GM12872 (cell line): ENCODE data around the gene PTPN6.

Experiments
- TF ChIP-seq, protein P1 (sequence below): IDR thresholded peaks from 3 replicates; pipeline ENCODE4 v1.5.1; 2011; ENCODE audit warnings: low read depth, mild to moderate bottlenecking, low read length, moderate library complexity; ENCODE audit not compliant: insufficient read depth

PTPN6 gene

GRCh38 chr12:6912164-6912935 lies 38.8 kb upstream of the PTPN6 start:
- TF ChIP-seq, protein P1, sequence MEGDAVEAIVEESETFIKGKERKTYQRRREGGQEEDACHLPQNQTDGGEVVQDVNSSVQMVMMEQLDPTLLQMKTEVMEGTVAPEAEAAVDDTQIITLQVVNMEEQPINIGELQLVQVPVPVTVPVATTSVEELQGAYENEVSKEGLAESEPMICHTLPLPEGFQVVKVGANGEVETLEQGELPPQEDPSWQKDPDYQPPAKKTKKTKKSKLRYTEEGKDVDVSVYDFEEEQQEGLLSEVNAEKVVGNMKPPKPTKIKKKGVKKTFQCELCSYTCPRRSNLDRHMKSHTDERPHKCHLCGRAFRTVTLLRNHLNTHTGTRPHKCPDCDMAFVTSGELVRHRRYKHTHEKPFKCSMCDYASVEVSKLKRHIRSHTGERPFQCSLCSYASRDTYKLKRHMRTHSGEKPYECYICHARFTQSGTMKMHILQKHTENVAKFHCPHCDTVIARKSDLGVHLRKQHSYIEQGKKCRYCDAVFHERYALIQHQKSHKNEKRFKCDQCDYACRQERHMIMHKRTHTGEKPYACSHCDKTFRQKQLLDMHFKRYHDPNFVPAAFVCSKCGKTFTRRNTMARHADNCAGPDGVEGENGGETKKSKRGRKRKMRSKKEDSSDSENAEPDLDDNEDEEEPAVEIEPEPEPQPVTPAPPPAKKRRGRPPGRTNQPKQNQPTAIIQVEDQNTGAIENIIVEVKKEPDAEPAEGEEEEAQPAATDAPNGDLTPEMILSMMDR, result no peak

GRCh38 chr12:6914246-6914946 lies 36.8 kb upstream of the PTPN6 start, which contains the start of gene ENO2:
Gene ENO2, plus strand, starts transcription at chr12:6914580. Its CDS starts 1,253 bp downstream, at chr12:6915833.
- TF ChIP-seq, protein P1, result no peak

- TF ChIP-seq, protein P1, result no peak
These were observed 36.0 kb upstream of the PTPN6 start for GRCh38 chr12:6914947-6915788.

DNA sequence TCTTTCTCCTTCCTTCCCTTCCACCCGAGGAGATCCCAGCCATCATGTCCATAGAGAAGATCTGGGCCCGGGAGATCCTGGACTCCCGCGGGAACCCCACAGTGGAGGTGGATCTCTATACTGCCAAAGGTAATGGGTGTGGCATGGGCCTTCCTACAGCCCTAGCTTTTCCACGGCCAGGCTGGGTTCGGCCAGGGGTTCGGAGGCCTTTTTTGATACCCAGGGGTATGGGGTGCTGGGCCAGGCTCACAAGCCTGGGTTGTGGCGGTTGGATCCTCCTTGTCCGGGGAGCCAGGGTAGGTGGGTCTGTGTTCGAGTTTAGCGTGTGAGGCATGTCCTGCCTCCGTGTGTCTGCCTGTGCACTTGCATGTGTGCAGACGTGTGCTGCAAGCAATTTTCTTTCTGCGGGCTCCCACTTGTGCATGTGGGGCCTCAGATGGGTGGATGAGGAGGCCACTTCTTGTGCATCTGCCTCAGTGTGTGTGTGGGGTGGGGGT lies 35.3 kb upstream of the PTPN6 start:
- TF ChIP-seq, protein P1, result no peak

DNA sequence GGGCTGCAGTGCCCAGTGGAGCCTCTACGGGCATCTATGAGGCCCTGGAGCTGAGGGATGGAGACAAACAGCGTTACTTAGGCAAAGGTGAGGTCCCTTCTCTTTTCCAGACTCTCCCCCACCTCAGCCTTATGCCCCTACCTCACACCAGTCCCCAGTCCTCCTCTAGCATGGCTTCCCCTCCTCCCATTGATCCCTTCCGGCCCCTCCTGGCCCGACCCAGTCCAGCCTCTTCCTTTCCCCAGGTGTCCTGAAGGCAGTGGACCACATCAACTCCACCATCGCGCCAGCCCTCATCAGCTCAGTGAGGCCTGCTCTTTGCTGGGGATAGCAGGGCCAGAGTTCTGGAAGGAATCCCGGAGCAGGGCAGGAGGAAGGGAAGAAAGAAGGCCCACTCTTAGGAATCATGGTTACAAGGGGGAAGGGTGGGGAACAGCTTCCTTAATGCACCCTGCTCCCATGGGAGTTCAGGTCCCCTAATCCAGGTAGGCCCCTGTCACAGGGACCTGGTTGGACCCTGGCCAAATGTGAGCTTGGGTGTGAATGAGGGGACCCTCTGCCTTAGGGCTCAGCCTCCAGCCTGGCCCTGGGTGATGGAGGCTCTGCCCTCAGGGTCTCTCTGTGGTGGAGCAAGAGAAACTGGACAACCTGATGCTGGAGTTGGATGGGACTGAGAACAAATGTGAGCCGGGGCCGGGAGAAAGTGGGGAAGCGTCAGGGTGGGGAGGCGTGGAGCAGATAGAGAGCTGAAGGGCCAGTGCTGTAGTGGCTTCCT lies 34.5 kb upstream of the PTPN6 start:
- TF ChIP-seq, protein P1, result no peak

DNA sequence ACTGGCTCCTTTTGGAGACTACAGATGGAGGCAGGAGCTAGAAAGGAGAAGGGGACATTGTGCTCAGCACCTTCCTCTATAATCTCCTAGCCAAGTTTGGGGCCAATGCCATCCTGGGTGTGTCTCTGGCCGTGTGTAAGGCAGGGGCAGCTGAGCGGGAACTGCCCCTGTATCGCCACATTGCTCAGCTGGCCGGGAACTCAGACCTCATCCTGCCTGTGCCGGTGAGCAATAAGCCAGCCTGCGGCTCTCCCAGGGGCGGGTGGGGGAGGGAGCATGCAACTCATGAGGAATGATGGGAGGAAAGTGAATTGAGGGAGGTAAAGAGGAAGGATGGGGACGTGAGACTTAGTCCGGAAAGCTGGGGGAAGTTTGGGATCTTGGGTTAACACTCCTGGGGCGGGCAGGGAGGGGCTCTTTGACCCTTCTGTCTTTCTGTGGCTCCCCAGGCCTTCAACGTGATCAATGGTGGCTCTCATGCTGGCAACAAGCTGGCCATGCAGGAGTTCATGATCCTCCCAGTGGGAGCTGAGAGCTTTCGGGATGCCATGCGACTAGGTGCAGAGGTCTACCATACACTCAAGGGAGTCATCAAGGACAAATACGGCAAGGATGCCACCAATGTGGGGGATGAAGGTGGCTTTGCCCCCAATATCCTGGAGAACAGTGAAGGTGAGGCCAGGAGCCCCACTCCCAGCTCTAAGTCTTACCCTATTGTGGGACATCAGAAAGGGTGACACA lies 33.5 kb upstream of the PTPN6 start:
- TF ChIP-seq, protein P1, result no peak
